GM19395 (cell line): ENCODE data around the gene RASL10A.

Source experiments
- ATAC-seq: cut with Tn5 transposase; IDR thresholded peaks from one replicate; pipeline ENCODE4 v1.9.1; 2021; ENCODE audit warnings: mild to moderate bottlenecking, moderate library complexity; ENCODE audit not compliant: unreplicated experiment

The RASL10A gene

DNA sequence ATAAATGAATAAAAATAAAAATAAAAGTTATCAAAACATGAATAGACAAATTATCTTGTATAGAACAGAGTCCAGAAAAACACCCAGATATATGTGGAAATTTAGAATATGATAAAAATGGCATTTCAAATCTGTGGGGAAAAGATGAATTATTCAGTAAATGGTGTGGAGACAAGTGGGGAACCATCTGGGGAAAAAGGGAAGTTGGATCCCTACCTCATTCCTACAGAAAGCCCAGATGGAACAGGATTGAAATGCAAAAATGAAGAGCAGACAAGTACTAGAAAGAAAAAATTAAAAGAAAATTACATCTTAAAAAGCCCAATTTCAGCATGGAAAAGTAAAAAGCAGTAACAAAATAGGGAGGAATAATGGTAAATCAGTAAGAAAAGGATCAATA lies 8.1 kb upstream of the RASL10A start:
- no peak for ATAC-seq

DNA sequence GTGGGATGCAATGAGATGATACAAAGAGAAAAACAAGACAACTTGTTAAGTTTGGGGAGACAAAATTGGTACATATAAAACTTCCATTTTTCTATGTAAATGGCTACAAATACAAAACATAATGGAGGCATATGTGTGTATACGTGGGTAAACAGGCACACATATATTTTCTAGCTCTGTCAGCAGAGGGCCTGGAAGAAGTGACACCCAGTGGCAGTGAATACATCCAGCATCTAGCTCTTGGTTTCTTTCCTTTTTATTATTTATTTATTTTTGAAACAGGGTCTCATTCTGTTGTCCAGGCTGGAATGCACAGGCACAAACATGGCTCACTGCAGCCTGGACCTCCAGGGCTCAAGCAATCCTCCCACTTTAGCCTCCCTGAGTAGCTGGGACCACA lies 5.0 kb upstream of the RASL10A start:
- ATAC-seq, result no peak

DNA sequence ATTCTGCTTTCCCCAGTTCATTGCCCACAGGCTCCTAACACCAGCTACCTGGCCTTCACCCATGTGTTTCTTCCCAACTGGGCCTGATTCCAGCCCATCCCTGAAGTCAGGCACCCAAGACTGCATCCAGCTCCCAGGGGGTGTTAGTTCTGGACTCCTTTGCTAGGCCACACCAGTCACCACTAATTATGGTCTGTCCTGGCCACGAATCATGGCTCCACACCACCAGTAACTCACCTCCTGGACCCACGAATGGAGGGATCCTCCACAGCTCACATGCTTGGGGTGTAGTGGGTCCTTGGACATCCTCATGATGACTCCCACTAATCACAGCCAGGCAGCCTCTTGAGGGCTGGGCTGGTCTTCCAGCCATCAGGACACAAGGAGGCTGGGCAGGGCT lies 3.6 kb upstream of the RASL10A start:
- no peak for ATAC-seq

DNA sequence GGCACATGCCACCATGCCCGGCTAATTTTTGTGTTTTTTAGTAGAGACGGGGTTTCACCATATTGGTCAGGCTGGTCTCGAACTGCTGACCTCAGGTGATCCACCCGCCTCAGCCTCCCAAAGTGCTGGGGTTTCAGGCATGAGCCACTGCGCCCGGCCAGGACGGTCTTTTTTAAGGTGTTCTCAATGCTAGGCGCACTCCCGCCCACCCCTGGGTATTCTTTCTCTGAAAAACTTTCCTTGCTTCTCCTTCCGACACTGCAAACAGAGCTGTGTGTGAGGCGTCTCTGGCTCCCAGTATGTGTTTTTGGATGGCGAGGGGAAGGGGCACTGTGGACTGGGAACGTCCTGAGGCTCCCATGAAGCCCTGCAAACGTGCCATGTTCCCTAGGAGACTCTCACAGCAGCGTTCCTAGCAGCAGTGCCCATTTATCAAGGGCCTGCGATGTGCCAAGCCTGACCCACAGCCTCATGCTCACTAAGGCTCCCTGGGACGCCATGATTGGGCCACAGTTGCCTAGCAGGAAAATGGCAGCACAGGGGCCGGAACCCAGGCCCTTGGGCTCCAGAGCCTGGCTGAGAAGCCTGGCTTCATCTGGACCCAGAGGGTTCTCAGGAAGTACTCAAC lies 2.4 kb upstream of the RASL10A start:
- ATAC-seq, result no peak

DNA sequence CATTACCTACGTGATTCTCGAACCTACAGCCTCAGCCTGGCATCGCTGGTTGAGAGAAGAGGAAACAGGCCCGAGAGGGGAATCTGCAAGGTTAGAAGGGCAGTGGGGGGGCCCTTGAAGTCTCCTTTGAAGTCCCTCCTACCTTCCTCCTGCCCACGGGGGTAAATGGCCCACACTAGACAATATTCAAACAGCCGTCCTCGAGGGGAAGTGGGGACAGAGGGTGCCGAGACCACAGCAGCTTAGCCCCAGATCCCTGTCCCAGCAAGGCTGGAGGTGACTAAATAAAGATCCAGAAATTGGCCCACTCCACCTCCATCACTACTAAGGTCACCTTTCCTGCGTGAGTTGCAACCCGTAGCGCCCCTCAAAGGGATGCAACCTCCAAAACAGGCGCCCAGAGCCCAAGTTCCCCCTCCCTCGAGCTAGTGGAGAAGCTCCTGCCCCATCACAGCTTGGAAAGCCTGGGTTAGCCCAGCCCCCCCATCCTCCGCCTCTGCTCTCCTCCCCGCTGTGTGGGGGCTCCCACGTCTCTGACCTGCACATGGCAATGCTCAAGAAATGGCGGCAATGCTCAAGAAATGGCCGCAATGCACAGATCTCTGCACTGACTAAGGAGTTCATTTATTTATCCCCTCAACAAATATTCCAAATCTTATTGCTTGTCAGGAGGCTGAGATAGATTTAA lies 788 bp upstream of the RASL10A start:
- ATAC-seq, result no peak

DNA sequence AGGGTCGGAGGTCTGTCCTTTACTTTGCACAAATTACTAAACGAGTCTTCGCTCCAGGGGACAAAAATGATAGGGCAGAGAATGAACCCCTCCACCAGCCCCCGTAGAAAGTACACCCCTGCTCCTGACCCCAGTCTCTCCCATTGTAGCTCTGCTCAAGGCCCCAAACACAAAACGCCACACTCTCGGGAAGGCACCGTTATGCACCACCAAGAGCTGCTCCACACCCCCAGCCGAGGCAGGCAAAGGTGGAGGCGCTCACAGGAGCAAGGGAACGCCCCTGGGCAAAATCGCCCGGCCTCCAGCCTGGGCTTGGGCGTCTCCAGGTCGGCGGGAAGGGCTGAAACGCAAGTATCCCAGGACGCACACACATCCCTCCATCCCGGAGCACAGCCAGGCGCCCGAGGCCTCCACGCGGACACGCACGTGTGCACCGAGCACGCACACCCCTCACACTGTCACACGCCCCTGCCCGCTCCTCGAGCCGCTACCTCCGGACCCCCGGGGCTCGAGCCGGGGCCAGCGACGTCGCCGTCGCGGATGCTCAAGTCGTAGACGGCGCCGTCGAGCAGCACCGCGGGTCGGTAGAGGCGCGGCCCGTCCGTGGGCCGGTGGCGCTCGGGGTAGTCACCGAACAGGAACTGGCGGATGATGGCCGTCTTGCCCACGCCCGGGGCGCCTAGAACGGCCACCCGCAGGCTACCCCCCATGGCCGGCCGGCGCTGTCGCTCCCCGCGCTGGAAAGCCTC lies 786 bp downstream of the RASL10A start:
- no peak for ATAC-seq

DNA sequence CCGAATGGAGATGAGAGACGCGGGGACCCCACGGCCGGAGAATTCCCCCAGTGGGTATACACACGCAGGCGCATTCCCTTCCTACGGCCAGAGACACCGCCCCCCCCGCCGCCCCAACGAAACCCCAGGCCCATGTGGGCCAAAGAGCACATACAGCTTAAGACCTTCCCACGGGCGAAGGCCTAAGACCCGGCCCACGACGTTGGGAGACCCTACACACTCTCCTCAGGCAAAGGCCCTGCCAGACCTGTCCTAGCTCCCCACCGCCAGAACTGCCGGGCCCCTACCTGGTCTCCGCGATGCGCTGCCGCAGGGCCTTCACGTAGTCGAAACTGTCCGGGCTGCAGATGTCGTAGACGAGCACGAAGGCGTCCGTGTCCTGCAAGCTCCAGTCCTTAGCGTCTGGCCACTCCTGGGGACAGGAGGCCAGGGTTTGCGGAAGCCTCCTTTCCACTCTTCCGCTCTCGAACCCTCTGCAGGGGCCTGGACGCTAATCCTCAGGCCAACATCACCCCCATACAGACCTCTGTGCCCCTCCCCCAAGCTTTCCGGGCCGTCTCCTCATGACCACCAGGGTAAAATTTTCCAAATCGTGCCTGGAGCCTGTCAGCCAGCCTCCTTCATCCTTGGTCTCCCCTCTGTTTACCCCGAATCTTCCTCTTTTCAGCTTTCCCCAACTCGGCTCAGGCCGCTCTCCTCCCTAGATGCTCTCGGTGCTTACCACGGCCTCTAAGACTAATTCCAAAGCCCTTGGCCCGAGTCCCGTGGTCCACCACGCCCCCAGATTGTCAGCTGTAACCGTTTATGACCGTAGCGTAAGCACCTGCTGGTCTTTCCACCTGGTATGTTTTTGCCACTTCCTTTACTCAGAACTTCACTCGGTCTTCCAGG lies 1.7 kb downstream of the RASL10A start:
- no peak for ATAC-seq

DNA sequence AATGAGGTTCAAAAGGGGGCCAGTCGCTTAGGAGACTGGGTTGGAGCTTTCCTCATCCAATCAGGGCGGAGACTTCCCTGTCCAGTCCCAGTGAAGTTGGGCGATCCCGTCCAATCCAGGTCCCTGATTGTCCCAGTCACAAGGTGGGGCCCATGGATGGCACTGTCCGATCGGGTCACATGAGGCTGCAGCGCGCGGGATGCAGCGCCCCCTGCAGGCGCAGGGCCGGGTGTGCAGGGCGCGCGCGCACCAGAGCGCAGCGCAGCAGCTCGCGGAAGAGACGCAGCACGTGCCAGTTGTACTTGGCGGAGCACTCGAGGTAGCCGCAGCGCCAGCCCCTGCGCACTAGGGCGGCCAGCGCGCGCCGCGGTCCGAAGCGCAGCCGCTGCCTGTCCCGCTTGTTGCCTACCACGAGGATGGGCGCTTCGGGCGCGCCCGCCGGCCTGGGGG lies 2.3 kb downstream of the RASL10A start:
- no peak for ATAC-seq

DNA sequence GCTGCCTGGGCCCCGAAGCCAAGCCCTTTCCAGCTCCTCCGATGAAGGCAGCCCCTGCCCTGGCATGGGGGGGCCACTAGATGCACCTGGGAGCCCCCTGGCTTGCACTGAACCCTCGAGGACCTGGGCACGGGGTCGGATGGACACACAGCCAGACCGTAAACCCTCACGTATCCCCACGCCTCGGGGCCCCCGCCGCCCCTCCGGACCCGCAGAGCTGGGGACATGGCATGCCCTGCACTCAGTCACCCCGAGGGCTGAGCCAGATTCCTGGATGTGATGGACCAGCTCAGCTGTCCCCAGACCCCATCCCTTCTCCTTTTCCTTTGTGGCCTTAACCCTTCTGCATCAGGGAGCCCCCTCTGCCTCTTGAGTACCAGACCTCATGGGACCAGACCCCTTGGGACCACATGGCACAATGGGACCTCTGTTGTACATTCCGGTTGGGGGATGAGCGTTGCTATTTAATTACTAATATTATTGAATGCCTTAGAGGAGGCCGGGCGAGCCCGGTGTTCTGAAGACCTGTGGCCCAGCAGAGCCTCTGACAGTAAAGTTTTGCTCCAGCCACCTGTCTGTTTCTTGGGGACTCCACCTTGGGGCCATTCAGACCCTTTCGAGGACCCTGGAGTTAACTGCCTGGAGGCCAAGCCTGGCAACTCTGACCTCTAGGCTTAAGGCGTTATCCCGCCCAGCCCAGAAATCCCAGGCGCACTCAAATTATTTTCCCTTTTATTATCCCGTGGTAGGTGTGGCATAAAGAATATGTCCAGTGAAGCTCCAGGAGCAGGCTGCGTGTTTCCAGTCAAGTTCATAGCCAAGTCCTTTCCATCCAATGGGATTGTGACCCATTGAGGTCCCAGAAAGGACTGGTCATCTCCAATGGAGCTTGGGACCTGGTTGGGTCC lies 3.0 kb downstream of the RASL10A start:
- ATAC-seq, result no peak

DNA sequence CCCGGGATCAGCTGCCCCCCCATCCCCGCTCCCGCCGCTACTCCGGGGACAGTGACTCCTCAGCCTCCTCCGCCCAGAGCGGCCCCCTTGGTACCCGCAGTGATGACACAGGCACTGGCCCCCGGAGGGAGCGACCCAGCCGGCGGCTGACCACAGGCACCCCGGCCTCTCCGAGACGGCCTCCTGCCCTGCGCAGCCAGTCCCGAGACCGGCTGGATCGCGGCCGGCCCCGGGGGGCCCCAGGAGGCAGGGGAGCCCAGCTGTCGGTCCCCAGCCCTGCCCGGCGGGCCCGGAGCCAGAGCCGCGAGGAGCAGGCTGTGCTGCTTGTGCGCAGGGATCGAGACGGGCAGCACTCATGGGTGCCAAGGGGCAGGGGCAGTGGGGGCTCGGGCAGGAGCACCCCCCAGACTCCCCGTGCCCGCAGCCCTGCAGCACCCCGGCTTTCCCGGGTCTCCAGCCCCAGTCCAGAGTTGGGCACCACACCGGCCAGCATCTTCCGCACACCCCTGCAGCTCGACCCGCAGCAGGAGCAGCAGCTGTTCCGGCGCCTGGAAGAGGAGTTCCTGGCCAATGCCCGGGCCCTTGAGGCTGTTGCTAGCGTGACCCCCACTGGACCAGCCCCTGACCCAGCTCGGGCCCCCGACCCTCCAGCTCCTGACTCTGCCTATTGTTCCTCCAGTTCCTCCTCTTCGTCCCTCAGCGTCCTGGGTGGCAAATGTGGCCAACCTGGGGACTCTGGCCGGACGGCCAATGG lies 3.9 kb downstream of the RASL10A start:
- no peak for ATAC-seq

DNA sequence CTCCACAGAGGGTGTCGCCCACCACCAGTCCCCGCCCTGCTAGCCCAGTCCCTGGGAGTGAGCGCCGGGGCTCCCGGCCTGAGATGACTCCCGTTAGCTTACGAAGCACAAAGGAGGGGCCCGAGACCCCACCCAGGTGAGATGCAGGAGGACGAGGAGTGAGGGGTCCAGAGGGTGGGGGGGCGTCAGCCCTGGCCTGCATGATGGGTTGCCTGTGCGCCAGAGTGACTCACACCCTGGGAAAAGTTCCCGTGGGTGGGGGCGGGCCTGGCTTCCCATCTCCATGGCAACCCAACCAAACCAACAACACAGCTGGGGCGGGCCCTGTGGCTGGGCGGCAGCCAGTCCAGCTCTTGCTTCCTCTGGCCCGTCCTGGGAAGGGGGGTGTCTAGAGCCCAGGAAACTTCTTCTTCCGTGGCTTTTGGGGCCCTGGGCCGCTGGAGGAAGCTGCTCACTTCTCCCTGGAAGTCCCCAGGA lies 4.6 kb downstream of the RASL10A start:
- no peak for ATAC-seq

DNA sequence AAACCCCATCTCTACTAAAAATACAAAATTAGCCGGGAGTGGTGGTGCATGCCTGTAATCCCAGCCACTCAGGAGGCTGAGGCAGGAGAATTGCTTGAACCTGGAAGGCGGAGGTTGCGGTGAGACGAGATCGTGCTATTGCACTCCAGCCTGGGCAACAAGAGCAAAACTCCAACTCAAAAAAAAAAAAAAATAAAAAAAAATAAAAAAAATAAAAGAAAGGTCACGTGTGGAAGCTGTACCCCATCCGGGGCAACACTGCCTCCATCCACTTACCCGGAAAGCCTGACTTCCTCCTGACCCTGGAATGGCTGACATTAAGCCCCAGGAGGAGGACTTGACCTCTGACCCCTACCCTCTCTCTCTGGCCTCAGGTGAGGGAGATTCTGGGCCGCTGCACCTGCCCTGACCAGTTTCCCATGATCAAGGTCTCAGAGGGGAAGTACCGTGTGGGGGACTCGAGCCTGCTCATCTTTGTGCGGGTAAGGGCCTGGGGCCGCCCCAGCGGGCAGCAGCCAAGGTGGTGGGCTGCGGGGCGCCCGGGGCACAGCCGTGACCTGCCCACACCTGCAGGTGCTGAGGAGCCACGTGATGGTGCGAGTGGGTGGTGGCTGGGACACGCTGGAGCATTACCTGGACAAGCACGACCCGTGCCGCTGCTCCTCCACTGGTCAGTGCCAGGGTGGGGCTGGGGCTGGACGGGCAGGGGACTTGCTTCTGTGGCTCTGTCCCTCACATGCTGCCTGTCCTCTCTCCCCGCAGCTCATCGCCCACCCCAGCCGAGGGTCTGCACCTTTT lies 5.2 kb downstream of the RASL10A start:
- ATAC-seq, result no peak

DNA sequence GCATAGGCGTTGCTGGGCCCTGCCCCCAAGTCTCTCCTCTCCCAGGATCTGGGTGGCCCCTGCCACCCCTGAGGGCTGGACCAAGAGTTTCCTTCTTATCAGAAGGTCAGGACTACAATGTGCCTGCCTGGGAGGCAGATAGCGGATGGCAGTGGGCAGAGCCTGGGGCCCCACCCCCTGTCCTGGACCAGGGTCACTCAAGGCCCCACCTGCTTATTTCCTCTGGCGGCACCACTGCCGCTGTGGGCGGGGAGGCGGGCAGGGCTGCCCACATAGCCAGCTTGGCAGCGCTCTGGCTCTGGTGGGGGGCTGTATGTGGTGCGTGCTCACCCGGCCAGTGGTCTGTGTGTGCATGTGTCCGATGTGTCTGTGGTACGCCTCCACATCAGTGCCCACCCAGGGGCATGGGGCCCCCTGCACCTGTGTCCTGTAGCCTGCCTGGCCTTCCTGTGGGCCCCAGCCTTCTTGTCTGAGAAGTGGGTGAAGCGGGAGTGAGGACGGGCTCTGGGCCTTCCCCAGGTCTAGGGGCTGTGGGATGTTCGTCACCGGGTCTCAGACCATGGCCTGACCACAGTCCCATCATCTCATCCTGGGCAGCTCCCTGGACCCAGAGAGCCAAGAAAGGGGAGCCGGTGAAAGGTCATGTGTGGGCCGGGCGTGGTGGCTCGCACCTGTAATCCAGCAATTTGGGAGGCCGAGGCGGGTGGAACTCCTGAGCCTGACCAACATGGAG lies 6.0 kb downstream of the RASL10A start:
- no peak for ATAC-seq

DNA sequence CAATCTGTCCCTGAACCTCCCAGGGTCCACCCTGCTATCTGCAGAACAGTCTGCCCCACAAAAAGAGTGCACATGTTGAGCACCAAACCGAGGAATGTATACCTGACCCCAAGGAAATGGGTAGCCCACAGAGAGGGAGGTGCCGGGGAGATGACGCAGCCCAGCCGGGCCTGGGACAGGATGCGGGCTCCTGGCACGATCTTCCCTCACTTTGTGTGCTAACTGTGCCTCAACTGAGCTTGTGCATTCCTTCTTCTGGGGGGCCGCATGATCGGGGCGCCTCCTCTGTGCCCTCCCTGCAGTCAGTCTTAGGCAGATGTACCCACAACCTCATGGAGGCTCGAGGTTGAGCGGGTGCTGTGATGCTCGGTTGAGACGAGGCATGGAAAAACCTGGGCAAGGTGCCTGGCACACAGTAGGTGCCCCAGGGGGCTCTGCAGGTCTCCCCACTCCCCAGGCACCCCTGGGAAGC lies 6.7 kb downstream of the RASL10A start:
- no peak for ATAC-seq

DNA sequence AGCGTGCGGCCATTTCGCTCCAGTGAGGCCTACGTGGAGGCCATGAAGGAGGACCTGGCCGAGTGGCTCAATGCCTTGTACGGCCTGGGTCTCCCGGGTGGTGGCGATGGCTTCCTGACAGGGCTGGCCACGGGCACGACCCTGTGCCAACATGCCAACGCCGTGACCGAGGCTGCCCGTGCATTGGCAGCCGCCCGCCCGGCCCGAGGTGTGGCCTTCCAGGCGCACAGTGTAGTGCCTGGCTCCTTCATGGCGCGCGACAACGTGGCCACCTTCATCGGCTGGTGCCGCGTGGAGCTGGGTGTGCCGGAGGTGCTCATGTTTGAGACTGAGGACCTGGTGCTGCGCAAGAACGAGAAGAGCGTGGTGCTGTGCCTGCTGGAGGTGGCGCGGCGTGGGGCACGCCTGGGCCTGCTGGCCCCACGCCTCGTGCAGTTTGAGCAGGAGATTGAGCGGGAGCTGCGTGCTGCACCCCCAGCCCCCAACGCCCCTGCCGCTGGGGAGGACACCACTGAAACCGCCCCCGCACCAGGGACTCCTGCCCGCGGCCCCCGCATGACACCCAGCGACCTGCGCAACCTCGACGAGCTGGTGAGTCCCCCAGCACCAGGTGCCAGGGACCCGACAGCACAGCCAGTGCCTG lies 7.2 kb downstream of the RASL10A start:
- no peak for ATAC-seq

DNA sequence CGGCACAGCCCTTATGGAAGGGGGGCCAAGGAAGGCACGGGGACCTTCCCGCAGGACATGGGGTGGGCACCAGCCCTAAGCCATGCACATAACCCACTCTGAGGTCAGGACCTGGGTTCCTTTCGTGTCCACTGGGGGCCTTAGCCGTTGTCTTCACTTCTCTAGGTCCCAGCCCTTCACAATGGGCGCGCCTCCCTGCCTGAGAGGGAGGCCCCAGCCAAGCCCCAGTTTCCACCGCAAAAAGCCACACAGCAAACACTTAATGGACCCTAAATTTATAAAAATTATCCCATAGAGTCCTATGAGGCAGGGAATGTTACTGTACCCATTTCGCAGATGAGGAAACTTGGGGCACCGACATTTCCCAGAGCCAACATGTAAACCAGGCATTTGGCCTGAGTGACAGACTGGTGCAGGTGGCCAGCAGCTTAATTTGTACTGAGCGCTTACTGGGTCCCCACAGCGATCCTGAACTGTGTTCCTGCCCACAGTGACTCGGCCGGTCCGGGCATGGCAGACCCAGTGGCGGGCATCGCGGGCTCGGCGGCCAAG lies 7.8 kb downstream of the RASL10A start:
- ATAC-seq, result no peak
